Mesothelial cell of epicardium (in vitro differentiated cells): ENCODE data around the gene IQSEC2. TPM values are rescaled to one million over a fixed set of nuclear protein-coding genes. Genes with fewer than 3 reads are reported as not detected.

Experiments used
- DNase-seq, 2 experiments: peaks; one replicate each; pipeline ENCODE4 v3.0.0; 2021; ENCODE audit warnings: low spot score in 2 of 2; ENCODE audit not compliant: unreplicated experiment in 2 of 2
- H3K27ac Mint-ChIP-seq: 2 replicates; pipeline ENCODE4 v1.8.0; 2021; ENCODE audit warnings: mixed read lengths
- H3K27me3 Mint-ChIP-seq: 2 replicates; pipeline ENCODE4 v1.8.0; 2021; ENCODE audit warnings: low read depth, mixed read lengths
- H3K36me3 Mint-ChIP-seq: 2 replicates; pipeline ENCODE4 v1.8.0; 2021; ENCODE audit warnings: mixed read lengths
- H3K4me1 Mint-ChIP-seq: 2 replicates; pipeline ENCODE4 v1.8.0; 2021; ENCODE audit warnings: mixed read lengths
- H3K4me3 Mint-ChIP-seq: 2 replicates; pipeline ENCODE4 v1.8.0; 2021; ENCODE audit warnings: mild to moderate bottlenecking, moderate library complexity, mixed read lengths
- H3K9me3 Mint-ChIP-seq: 2 replicates; pipeline ENCODE4 v1.8.0; 2021; ENCODE audit warnings: mixed read lengths
- CTCF ChIP-seq: fragments of 200-600 bp; sonication (generic); IDR thresholded peaks from one replicate; pipeline ENCODE4 v1.5.0; 2021; ENCODE audit warnings: antibody characterized with exemption; ENCODE audit not compliant: unreplicated experiment
- total RNA-seq: library from RNA; stranded (reverse); gene quantifications from 3 replicates; pipeline ENCODE4 v1.2.1, GENCODE V29; 2021

IQSEC2 gene
- total RNA-seq, 1 donor from 2014 or later, result 23.0 TPM

GRCh38 chrX:53251307-53251706 lies 30.1 kb downstream of the IQSEC2 start:
- Mint-ChIP-seq H3K36me3 (peaks cover 5% of the 10 kb centered on the region), H3K4me1 (no peaks in the 10 kb centered on the region), H3K27me3 (no peaks in the 10 kb centered on the region), H3K9me3 (peaks cover 15% of the 10 kb centered on the region), H3K27ac (no peak overlapping the region), H3K4me3 (no peak overlapping the region)
- TF ChIP-seq CTCF, result no peak
- DNase-seq, result no peak

GRCh38 chrX:53250556-53250955 lies 30.8 kb downstream of the IQSEC2 start:
- TF ChIP-seq CTCF, result no peak
- no peaks in the 10 kb centered on the region for H3K27me3 Mint-ChIP-seq
- peaks cover 5% of the 10 kb centered on the region for H3K36me3 Mint-ChIP-seq
- no peak for DNase-seq
- no peak overlapping the region for H3K27ac Mint-ChIP-seq
- no peaks in the 10 kb centered on the region for H3K4me1 Mint-ChIP-seq
- H3K4me3 Mint-ChIP-seq, result no peak overlapping the region
- peaks cover 18% of the 10 kb centered on the region for H3K9me3 Mint-ChIP-seq

- no peaks in the 10 kb centered on the region for H3K27me3 Mint-ChIP-seq
- no peak for DNase-seq
- no peak overlapping the region for H3K4me3 Mint-ChIP-seq
- no peaks in the 10 kb centered on the region for H3K4me1 Mint-ChIP-seq
- H3K36me3 Mint-ChIP-seq, result peaks cover 5% of the 10 kb centered on the region
- no peak overlapping the region for H3K27ac Mint-ChIP-seq
- TF ChIP-seq CTCF, result no peak
- peaks cover 18% of the 10 kb centered on the region for H3K9me3 Mint-ChIP-seq
Observed at GRCh38 chrX:53249408-53250042, 31.9 kb downstream of the IQSEC2 start.

GRCh38 chrX:53247928-53248327 lies 33.5 kb downstream of the IQSEC2 start:
- no peaks in the 10 kb centered on the region for H3K27me3 Mint-ChIP-seq

GRCh38 chrX:53246231-53246630 lies 35.2 kb downstream of the IQSEC2 start:
- peaks cover 9% of the 10 kb centered on the region for H3K9me3 Mint-ChIP-seq
- no peaks in the 10 kb centered on the region for H3K4me1 Mint-ChIP-seq
- DNase-seq, result no peak
- peaks cover 7% of the 10 kb centered on the region for H3K36me3 Mint-ChIP-seq
- no peak overlapping the region for H3K27ac Mint-ChIP-seq
- no peak overlapping the region for H3K4me3 Mint-ChIP-seq
- H3K27me3 Mint-ChIP-seq, result no peaks in the 10 kb centered on the region
- no peak for TF ChIP-seq CTCF

More at GRCh38 chrX:53247928-53248327, 33.5 kb downstream of the IQSEC2 start:
- H3K27ac Mint-ChIP-seq, result no peak overlapping the region
- TF ChIP-seq CTCF, result no peak
- peaks cover 11% of the 10 kb centered on the region for H3K9me3 Mint-ChIP-seq
- H3K4me3 Mint-ChIP-seq, result no peak overlapping the region
- peaks cover 4% of the 10 kb centered on the region for H3K36me3 Mint-ChIP-seq
- no peak for DNase-seq
- H3K4me1 Mint-ChIP-seq, result no peaks in the 10 kb centered on the region
